Activated CD8-positive, alpha-beta memory T cell treated with anti-CD3 and anti-CD28 coated beads, Interleukin-2, amount 50 U/mL, for 24 hours (primary cell): ENCODE data around the gene EGR4.

Experiments used
- DNase-seq: peaks from one replicate; pipeline ENCODE4 v3.0.0-alpha.2; 2020; ENCODE audit errors: extremely low read depth

Gene EGR4

GRCh38 chr2:73250872-73251846 lies 42.2 kb downstream of the EGR4 start:
- no peak for DNase-seq

GRCh38 chr2:73249636-73250035 lies 43.7 kb downstream of the EGR4 start:
- DNase-seq = no peak

GRCh38 chr2:73246850-73247249 lies 46.5 kb downstream of the EGR4 start:
- no peak for DNase-seq

GRCh38 chr2:73244580-73244979 lies 48.8 kb downstream of the EGR4 start:
- DNase-seq = no peak

- no peak for DNase-seq
Observed at GRCh38 chr2:73243884-73244570, 49.3 kb downstream of the EGR4 start.
